Left ventricle myocardium superior (tissue), 1 donor: Measurements from ENCODE around the gene CD34. TPM values are rescaled to one million over a fixed set of nuclear protein-coding genes. Genes with fewer than 3 reads are reported as not detected.
"Not testable (repeated sequence)": the region's sequence is repeated elsewhere in the genome, so short reads cannot be mapped to it uniquely, and the experiment has no call there.

Experiments used
- ATAC-seq: fragments of 200-7000 bp; cut with Tn5 transposase; one replicate; pipeline ENCODE4 v1.9.1; 2020; ENCODE audit warnings: mild to moderate bottlenecking, moderate library complexity
- DNase-seq: peaks from one replicate; pipeline ENCODE4 v3.0.0-alpha.2; 2020
- intact Hi-C: fragments of 100-400 bp; cut with micrococcal nuclease; formaldehyde crosslinking; loops from one replicate; pipeline ENCODE4 v1.11.0; 2022
- long read RNA-seq: library from polyadenylated mRNA; unstranded; transcript quantifications from one replicate; pipeline ENCODE4 v2.0.0, GENCODE V29; 2021
- total RNA-seq: library from RNA; stranded (reverse); fragmentation: NEBNext Ultra II Directional; extraction: Animal tissue kit (Norgen Biotek cat#: 25700); gene quantifications from one replicate; pipeline ENCODE4 v1.2.1, GENCODE V29; 2021
- donor health status: DM: no; HTN: yes; CAD: no; lungs with severe emphysema.

The CD34 gene
- 72.1 TPM for total RNA-seq
- long read RNA-seq, full-length matches to known transcripts: 35 of 68 reads
- long read RNA-seq, partial matches to known transcripts: 3 of 68 reads
- long read RNA-seq, other reads (novel, unspliced or antisense): 30 of 68 reads

- DNase-seq: peak; percentile 85
- intact Hi-C loops: no loop called here
- peak; percentile 79 for ATAC-seq
Observed at GRCh38 chr1:207910591-207911354, at the start of gene CD34. CD34 (minus strand) TSS chr1:207911125; CDS start chr1:207911080, 45 bp downstream.

- intact Hi-C loops: loop anchor here (5.0 kb wide), 1 partner anchor 63 kb away; no protein-coding TSS in a partner anchor
- no peak for ATAC-seq
- no peak for DNase-seq
Observed at GRCh38 chr1:207960346-207960745, 49.4 kb upstream of the CD34 start.

GRCh38 chr1:207959910-207960309 lies 49.0 kb upstream of the CD34 start:
- DNase-seq (no peak), ATAC-seq (no peak)
- intact Hi-C loops: loop anchor here (5.0 kb wide), 1 partner anchor 63 kb away; no protein-coding TSS in a partner anchor

- DNase-seq: peak; percentile 94
- intact Hi-C loops: no loop called here
- ATAC-seq: peak; percentile 74
Observed at GRCh38 chr1:207959141-207959825, 48.4 kb upstream of the CD34 start.

GRCh38 chr1:207958376-207959139 lies 47.6 kb upstream of the CD34 start:
- intact Hi-C loops: no loop called here
- ATAC-seq: no peak
- no peak for DNase-seq

GRCh38 chr1:207956986-207957385 lies 46.1 kb upstream of the CD34 start:
- intact Hi-C loops: no loop called here
- DNase-seq (no peak), ATAC-seq (no peak)

- DNase-seq (no peak), ATAC-seq (no peak)
- intact Hi-C loops: no loop called here
Observed at GRCh38 chr1:207954104-207954503, 43.2 kb upstream of the CD34 start.

- ATAC-seq: no peak
- intact Hi-C loops: no loop called here
- no peak for DNase-seq
Observed at GRCh38 chr1:207952617-207953542, 42.0 kb upstream of the CD34 start.

GRCh38 chr1:207951652-207952051 lies 40.7 kb upstream of the CD34 start:
- intact Hi-C loops: no loop called here
- ATAC-seq: no peak
- no peak for DNase-seq

- no peak for DNase-seq
- ATAC-seq: no peak
- intact Hi-C loops: no loop called here
Observed at GRCh38 chr1:207950750-207951149, 39.8 kb upstream of the CD34 start.

GRCh38 chr1:207949571-207950195 lies 38.8 kb upstream of the CD34 start:
- DNase-seq (no peak), ATAC-seq (peak; percentile 32)
- intact Hi-C loops: no loop called here

GRCh38 chr1:207948536-207949250 lies 37.8 kb upstream of the CD34 start:
- DNase-seq: no peak
- intact Hi-C loops: no loop called here

GRCh38 chr1:207946756-207947155 lies 35.8 kb upstream of the CD34 start:
- intact Hi-C loops: no loop called here
- DNase-seq (no peak), ATAC-seq (no peak)

More at GRCh38 chr1:207948536-207949250, 37.8 kb upstream of the CD34 start:
- no peak for ATAC-seq

GRCh38 chr1:207944571-207944970 lies 33.6 kb upstream of the CD34 start:
- DNase-seq (no peak), ATAC-seq (no peak)
- intact Hi-C loops: no loop called here

GRCh38 chr1:207942337-207942741 lies 31.4 kb upstream of the CD34 start:
- intact Hi-C loops: not testable (repeated sequence)

GRCh38 chr1:207941665-207942064 lies 30.7 kb upstream of the CD34 start:
- peak; percentile 89 for DNase-seq
- intact Hi-C loops: no loop called here
- ATAC-seq: peak; percentile 92

More at GRCh38 chr1:207942337-207942741, 31.4 kb upstream of the CD34 start:
- not testable (repeated sequence) for DNase-seq
- peak; percentile 22 for ATAC-seq

GRCh38 chr1:207938016-207938415 lies 27.1 kb upstream of the CD34 start:
- DNase-seq: no peak
- peak; percentile 43 for ATAC-seq
- intact Hi-C loops: no loop called here
